HCT116 (cell line): ENCODE measurements around the gene RCSD1.

Source experiments
- ZNF274 ChIP-seq: fragments of 200-500 bp; sonication (Bioruptor generic); IDR thresholded peaks from 2 replicates; pipeline ENCODE4 v1.6.1; 2014; ENCODE audit warnings: mild to moderate bottlenecking, low read depth, low read length, inconsistent platforms
- TF ChIP-seq, protein P1 (sequence below), 3 experiments: fragments of 200-600 bp in 1 of 3; sonication (generic) in 1 of 3; IDR thresholded peaks in 2 of 3; conservative IDR thresholded peaks in 1 of 3; 2 replicates each; pipeline ENCODE4 v1.5.1; 2012 to 2017; ENCODE audit warnings: low read depth in 2 of 3, low read length in 2 of 3, antibody characterized with exemption in 1 of 3, borderline replicate concordance in 1 of 3, control low read depth in 1 of 3, mild to moderate bottlenecking in 1 of 3, mixed read lengths in 1 of 3, mixed run types in 1 of 3, moderate library complexity in 1 of 3; ENCODE audit not compliant: insufficient read depth in 1 of 3

DNA sequence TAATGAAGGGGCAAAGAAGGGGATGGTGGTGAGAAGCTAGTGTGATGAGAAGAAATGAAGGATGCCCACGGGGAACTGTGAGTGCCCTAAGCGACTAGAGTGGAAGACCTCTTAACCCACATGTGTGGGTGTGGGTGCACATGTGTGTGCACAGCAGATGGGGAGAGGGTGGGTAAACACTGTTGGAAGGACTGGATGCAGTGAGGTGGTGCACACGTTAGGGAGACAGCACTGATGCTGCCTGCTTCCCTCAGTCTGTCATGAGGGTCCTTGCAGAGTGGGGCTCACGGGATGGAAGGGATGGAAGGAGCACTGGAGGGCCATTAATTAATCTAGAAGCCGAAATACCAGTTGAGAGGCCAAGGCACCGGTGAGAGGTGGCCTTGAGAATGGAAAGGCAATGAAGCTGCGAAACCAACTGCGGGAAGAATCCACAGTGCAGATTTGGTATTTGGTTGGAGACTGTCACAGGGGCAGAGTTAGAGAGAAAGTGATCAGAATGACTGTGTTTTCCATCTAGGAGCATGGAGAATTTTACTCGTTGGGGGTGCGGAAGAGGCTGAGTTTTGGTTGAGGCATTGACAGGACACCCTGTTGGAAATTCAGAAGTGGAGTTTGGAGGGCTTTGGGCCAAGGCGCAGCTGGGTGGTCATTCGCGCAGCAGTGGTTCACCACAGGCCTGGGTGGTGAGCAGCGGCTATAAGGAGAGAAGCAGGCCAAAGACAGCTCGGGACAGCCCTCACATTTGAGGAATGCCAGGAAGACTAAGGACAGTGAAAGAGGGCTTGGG is 15.8 kb downstream of the RCSD1 start:
- TF ChIP-seq, protein P1, sequence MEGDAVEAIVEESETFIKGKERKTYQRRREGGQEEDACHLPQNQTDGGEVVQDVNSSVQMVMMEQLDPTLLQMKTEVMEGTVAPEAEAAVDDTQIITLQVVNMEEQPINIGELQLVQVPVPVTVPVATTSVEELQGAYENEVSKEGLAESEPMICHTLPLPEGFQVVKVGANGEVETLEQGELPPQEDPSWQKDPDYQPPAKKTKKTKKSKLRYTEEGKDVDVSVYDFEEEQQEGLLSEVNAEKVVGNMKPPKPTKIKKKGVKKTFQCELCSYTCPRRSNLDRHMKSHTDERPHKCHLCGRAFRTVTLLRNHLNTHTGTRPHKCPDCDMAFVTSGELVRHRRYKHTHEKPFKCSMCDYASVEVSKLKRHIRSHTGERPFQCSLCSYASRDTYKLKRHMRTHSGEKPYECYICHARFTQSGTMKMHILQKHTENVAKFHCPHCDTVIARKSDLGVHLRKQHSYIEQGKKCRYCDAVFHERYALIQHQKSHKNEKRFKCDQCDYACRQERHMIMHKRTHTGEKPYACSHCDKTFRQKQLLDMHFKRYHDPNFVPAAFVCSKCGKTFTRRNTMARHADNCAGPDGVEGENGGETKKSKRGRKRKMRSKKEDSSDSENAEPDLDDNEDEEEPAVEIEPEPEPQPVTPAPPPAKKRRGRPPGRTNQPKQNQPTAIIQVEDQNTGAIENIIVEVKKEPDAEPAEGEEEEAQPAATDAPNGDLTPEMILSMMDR (IDR thresholded peaks at IDR 0.05 in 2 of 3, conservative IDR thresholded peaks at IDR 0.05 in 1 of 3; ENCODE audit: borderline replicate concordance in 1 of 3, insufficient read depth in 1 of 3, low read depth in 2 of 3, low read length in 2 of 3) = no peak
- TF ChIP-seq ZNF274 = no peak
